C4-2B (cell line): ENCODE data around the gene AXL.

Source experiments
- CTCF ChIP-seq: fragments of 450-650 bp; conservative IDR thresholded peaks from 2 replicates; pipeline ENCODE4 v1.5.1; 2017; ENCODE audit warnings: mild to moderate bottlenecking
- ZFX ChIP-seq: fragments of 450-650 bp; IDR thresholded peaks from 2 replicates; pipeline ENCODE4 v1.6.1; 2017

- no peak for TF ChIP-seq CTCF
- no peak for TF ChIP-seq ZFX
These were observed 31.1 kb upstream of the AXL start for GRCh38 chr19:41187884-41188279.
